ENCODE measurements around the gene GOSR1. TPM values are rescaled to one million over a fixed set of nuclear protein-coding genes. Genes with fewer than 3 reads are reported as not detected.
"Not testable (repeated sequence)": the region's sequence is repeated elsewhere in the genome, so short reads cannot be mapped to it uniquely, and the experiment has no call there.

GOSR1 gene
- total RNA-seq, 1 experiment from 2014 or later: 43.7 TPM

DNA sequence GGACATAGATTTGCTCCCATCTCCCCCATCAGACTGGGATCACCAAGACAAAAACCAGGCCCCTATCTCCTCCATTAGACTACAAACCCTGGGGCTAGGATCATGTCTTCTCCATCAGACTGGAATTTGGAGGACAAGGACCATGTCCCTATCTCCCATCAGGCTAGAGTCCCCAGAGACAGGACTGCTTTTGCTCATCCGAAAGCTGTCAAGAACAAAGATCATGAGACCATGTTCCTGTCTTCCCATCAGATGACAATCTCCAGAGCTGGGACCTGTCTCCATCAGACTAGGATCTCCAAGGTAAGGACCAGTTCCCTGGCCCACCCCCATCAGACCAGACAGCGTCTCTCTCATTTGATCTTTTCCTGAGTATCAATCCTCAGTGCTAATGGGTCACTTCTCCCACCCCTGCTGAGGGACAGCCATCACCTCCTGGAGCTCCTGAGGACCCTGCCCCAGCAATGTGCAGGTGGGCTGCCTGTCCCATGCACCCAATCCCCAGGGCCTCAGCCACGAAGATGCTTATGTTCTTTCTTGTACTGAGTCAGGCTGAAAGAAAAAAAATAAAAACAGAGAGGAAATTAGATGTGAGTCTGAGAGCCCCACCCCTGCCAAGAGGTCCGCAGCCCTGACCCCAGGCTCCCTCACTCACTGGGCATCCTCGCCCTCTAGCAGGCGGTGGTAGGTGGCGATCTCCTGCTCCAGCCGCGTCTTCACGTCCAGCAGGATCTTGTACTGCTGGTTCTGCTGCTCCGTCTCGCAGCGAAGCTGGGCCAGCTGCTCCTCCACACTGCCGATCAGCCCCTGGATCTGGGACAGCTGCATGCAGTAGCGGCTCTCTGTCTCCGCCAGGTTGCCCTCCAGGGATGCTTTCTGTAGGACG, 90.3 kb downstream of the GOSR1 start:
- Histone ChIP-seq H3K4me1 (replicated peaks; ENCODE audit: insufficient read depth) (no peaks in the 10 kb centered on the region), H3K27ac (no peak overlapping the region), H2AFZ (no peak overlapping the region), H3K79me2 (ENCODE audit: low read depth) (no peaks in the 10 kb centered on the region), H3K9me3 (ENCODE audit: insufficient read depth, low read depth) (no peaks in the 10 kb centered on the region), H4K20me1 (ENCODE audit: insufficient read depth) (no peaks in the 10 kb centered on the region), H3K27me3 (ENCODE audit: insufficient read depth, low read depth) (peaks cover 44% of the 10 kb centered on the region), H3K4me3 (no peak overlapping the region), H3K4me2 (no peak overlapping the region), H3K9me2 (ENCODE audit: insufficient read depth) (no peaks in the 10 kb centered on the region), H3F3A (ENCODE audit: insufficient read depth, low read depth) (no peaks in the 10 kb centered on the region), H3K36me3 (ENCODE audit: low read depth) (no peaks in the 10 kb centered on the region)
- no TSS peak for BruUV-seq (replicated peaks)
- POLR2A ChIA-PET (ENCODE audit: unreplicated experiment): no interaction called here
- intact Hi-C loops (cut with micrococcal nuclease; ENCODE audit: unreplicated experiment): no loop called here
- no peak for TF ChIP-seq EZH2 (IDR thresholded peaks at IDR 0.05; ENCODE audit: low read depth)
- TF ChIP-seq, protein P1, sequence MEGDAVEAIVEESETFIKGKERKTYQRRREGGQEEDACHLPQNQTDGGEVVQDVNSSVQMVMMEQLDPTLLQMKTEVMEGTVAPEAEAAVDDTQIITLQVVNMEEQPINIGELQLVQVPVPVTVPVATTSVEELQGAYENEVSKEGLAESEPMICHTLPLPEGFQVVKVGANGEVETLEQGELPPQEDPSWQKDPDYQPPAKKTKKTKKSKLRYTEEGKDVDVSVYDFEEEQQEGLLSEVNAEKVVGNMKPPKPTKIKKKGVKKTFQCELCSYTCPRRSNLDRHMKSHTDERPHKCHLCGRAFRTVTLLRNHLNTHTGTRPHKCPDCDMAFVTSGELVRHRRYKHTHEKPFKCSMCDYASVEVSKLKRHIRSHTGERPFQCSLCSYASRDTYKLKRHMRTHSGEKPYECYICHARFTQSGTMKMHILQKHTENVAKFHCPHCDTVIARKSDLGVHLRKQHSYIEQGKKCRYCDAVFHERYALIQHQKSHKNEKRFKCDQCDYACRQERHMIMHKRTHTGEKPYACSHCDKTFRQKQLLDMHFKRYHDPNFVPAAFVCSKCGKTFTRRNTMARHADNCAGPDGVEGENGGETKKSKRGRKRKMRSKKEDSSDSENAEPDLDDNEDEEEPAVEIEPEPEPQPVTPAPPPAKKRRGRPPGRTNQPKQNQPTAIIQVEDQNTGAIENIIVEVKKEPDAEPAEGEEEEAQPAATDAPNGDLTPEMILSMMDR (conservative IDR thresholded peaks at IDR 0.05): no peak
- CTCF ChIA-PET: interaction anchor here (0.6 kb wide), 1 partner anchor 133 kb away, joined by 3 read pairs; no protein-coding TSS in a partner anchor
- DNase-seq: no peak

DNA sequence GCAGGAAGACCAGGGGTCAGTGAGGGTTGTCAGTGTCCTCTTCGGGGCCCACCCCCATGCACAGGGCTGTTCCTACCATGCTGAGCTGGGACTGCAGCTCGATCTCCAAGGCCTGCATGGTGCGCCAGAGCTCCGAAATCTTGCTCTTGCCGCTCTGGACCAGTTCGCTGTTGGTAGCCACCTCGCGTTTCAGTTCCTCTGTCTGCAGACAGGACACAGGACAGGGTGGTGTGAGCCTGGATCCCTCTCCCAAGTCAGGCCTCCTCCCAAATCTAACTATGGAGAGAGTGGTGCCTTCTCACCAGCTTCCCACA, 90.9 kb downstream of the GOSR1 start:
- Histone ChIP-seq H3K9me2 (ENCODE audit: insufficient read depth) (no peaks in the 10 kb centered on the region), H2AFZ (no peak overlapping the region), H4K20me1 (ENCODE audit: insufficient read depth) (no peaks in the 10 kb centered on the region), H3K4me1 (replicated peaks; ENCODE audit: insufficient read depth) (no peaks in the 10 kb centered on the region), H3K27ac (no peak overlapping the region), H3K4me2 (no peak overlapping the region), H3K4me3 (no peak overlapping the region), H3F3A (ENCODE audit: insufficient read depth, low read depth) (no peaks in the 10 kb centered on the region), H3K36me3 (ENCODE audit: low read depth) (no peaks in the 10 kb centered on the region), H3K27me3 (ENCODE audit: insufficient read depth, low read depth) (peaks cover 47% of the 10 kb centered on the region), H3K79me2 (ENCODE audit: low read depth) (no peaks in the 10 kb centered on the region), H3K9me3 (ENCODE audit: insufficient read depth, low read depth) (no peaks in the 10 kb centered on the region)
- intact Hi-C loops (cut with micrococcal nuclease; ENCODE audit: unreplicated experiment): no loop called here
- ChIA-PET POLR2A (ENCODE audit: unreplicated experiment) (no interaction called here), CTCF (no interaction called here)
- BruUV-seq (replicated peaks): no TSS peak
- no peak for DNase-seq
- TF ChIP-seq EZH2 (IDR thresholded peaks at IDR 0.05; ENCODE audit: low read depth): no peak
- TF ChIP-seq, protein P1 (conservative IDR thresholded peaks at IDR 0.05): no peak

DNA sequence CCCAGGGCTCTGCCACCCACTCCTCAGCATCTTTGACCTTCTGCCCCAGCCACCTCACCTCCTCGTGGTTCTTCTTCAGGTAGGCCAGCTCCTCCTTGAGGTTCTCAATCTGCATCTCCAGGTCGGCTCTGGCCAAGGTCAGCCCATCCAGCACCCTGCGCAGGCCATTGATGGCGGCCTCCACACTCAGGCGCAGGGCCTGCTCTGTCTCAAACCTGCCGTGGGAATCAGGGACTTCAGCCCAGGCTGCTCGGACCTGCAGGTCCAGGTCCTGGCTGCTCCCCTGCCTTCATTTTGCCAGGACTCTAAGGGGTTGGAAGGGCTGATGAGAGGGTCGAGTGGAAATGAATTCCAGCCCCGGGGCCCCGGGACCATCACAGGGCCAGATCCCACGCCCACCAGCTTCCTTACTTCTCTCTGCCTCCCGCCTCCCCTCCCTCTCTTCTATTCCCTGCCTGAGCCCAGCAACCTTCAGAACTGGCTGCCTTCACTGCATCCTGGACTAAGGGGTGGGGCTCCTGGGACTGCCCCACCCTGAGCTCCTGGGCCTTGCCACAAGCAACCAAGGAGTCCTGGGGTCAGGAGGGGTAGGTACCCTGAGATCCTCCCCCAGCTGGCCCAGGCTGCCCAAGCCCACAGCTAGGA, 92.4 kb downstream of the GOSR1 start:
- BruUV-seq (replicated peaks); H3K4me1 ChIP-seq (replicated peaks; ENCODE audit: insufficient read depth); H3K9me2 ChIP-seq (ENCODE audit: insufficient read depth); H3K4me2 ChIP-seq; H3K36me3 ChIP-seq (ENCODE audit: low read depth); H3K27ac ChIP-seq; DNase-seq; H3F3A ChIP-seq (ENCODE audit: insufficient read depth, low read depth); H3K79me2 ChIP-seq (ENCODE audit: low read depth); H4K20me1 ChIP-seq (ENCODE audit: insufficient read depth); H2AFZ ChIP-seq; CTCF ChIA-PET; H3K9me3 ChIP-seq (ENCODE audit: insufficient read depth, low read depth); intact Hi-C loops (cut with micrococcal nuclease; ENCODE audit: unreplicated experiment); POLR2A ChIA-PET (ENCODE audit: unreplicated experiment); H3K4me3 ChIP-seq: not testable (repeated sequence)
- H3K27me3 ChIP-seq (ENCODE audit: insufficient read depth, low read depth): peaks cover 48% of the 10 kb centered on the region
